Activated T-cell treated with anti-CD3 and anti-CD28 coated beads, Interleukin-2, amount 50 U/mL, for 4 hours (primary cell): Measurements from ENCODE around the gene OR8K5. TPM values are rescaled to one million over a fixed set of nuclear protein-coding genes. Genes with fewer than 3 reads are reported as not detected.

ENCODE experiments used
- total RNA-seq, 3 donors: library from RNA; stranded (reverse); gene quantifications; one replicate each; pipeline ENCODE4 v1.2.1, GENCODE V29; 2021

OR8K5 gene
- total RNA-seq, 3 donors from 2014 or later, result not detected

Other genes starting within 250 kb of the OR8K5 start
- not detected for gene OR5W2, start 245.7 kb downstream of the OR8K5 start, total RNA-seq
- gene OR5I1, start 223.9 kb downstream of the OR8K5 start, total RNA-seq, result not detected
- not detected for gene OR10AG1, start 190.4 kb downstream of the OR8K5 start, total RNA-seq
- not detected for gene OR5F1, start 165.7 kb downstream of the OR8K5 start, total RNA-seq
- gene OR5AS1, start 132.7 kb downstream of the OR8K5 start, total RNA-seq, result not detected
- gene OR8I2, start 67.0 kb downstream of the OR8K5 start, total RNA-seq, result not detected
- not detected for gene OR8H2, start 56.6 kb downstream of the OR8K5 start, total RNA-seq
- not detected for gene OR8H3, start 37.9 kb downstream of the OR8K5 start, total RNA-seq
- not detected for gene OR8J3, start 20.1 kb downstream of the OR8K5 start, total RNA-seq
- gene OR5J2, start 16.3 kb upstream of the OR8K5 start, total RNA-seq, result not detected
- gene OR5T2, start 73.9 kb upstream of the OR8K5 start, total RNA-seq, result not detected
- gene OR5T3, start 91.9 kb upstream of the OR8K5 start, total RNA-seq, result not detected
- not detected for gene OR5T1, start 113.8 kb upstream of the OR8K5 start, total RNA-seq
- gene OR8H1, start 131.9 kb upstream of the OR8K5 start, total RNA-seq, result not detected
- not detected for gene OR8K3, start 154.8 kb upstream of the OR8K5 start, total RNA-seq
- gene OR8K1, start 185.7 kb upstream of the OR8K5 start, total RNA-seq, result not detected
- gene OR8J1, start 194.0 kb upstream of the OR8K5 start, total RNA-seq, result not detected
- not detected for gene OR8U1, start 215.3 kb upstream of the OR8K5 start, total RNA-seq